HG02970 (cell line): ENCODE measurements around the gene UGT1A6.

Experiments used
- ATAC-seq: cut with Tn5 transposase; IDR thresholded peaks from one replicate; pipeline ENCODE4 v1.9.1; 2021; ENCODE audit warnings: mild to moderate bottlenecking, moderate library complexity, moderate number of reproducible peaks; ENCODE audit not compliant: unreplicated experiment, low FRiP score

The UGT1A6 gene

DNA sequence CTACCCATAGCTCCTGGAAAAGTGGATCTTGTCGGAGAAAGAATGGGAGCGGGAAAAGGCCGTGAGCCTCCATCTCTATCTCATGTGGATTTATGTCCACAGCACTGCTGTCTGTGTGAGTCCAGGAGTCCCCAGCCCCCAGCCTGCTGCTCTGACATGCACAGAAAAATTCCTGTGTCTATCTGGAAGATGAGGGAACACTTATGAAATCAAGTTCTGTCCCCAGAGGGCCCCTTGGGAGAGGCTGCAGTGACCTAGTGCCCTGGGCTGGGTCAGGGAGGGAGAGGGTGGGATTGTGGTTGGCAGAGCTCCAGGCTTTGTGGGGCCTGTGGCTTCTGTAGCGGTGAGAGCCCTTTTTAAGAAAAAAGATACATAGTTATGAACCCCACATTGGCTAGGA is 124.1 kb downstream of the UGT1A6 start:
- ATAC-seq, result no peak

DNA sequence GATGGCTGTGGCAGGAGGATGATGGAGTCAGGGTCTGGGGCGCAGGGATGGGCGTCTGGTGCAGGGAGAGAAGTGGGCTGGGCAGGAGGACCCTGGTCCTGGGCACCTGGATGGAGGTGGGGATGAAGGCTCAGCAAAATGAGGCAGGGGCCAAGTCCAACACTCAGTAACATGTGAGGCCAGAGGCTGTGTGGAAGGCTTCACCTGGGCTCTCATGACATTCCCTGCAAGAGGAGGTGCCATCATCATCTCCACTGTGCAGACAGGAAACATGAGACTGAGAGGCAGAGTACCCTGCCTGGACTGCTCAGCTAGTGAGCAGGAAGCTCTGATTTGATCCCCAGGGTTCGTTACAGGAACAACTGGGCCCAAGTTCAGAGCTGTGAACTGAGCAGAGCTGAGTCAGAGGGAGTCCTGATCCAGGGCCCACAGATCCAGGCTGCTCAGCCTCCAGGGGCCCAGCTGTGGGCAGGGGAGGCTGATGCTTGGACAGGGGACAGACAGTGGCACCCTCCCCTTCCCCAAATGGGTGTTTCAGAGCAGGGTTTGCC is 124.7 kb downstream of the UGT1A6 start:
- ATAC-seq, result no peak

DNA sequence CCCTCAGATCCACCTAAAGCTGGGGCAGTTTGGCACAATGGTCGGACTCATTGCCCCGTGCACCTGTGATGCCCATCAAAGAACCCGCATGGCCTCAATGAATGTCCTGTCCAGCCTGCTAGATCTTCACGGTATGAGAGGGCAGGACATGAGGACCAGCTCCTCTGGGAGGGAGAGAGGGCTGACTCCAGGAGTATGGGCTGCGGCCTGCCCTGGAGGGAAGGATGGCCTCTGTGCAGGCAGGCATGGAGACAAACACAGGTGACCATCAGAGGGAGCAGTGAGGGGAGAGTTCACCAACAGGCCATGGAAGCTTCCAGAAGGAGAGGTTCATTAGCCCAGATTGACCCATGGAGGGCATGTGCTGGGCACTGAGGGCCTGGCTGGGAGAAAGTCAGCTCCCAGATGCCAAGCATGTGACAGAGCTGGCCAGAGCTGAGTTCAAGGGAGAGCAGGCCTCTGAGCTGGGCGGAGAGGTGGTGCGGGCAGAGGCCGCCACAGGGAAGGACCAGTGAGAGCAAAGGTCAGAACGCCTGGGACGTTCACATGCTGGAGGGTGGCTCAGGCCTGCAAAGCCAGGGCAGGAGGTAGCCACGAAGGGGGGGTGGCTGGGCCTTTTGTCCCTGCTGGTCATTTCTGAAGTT is 125.4 kb downstream of the UGT1A6 start:
- ATAC-seq, result no peak

DNA sequence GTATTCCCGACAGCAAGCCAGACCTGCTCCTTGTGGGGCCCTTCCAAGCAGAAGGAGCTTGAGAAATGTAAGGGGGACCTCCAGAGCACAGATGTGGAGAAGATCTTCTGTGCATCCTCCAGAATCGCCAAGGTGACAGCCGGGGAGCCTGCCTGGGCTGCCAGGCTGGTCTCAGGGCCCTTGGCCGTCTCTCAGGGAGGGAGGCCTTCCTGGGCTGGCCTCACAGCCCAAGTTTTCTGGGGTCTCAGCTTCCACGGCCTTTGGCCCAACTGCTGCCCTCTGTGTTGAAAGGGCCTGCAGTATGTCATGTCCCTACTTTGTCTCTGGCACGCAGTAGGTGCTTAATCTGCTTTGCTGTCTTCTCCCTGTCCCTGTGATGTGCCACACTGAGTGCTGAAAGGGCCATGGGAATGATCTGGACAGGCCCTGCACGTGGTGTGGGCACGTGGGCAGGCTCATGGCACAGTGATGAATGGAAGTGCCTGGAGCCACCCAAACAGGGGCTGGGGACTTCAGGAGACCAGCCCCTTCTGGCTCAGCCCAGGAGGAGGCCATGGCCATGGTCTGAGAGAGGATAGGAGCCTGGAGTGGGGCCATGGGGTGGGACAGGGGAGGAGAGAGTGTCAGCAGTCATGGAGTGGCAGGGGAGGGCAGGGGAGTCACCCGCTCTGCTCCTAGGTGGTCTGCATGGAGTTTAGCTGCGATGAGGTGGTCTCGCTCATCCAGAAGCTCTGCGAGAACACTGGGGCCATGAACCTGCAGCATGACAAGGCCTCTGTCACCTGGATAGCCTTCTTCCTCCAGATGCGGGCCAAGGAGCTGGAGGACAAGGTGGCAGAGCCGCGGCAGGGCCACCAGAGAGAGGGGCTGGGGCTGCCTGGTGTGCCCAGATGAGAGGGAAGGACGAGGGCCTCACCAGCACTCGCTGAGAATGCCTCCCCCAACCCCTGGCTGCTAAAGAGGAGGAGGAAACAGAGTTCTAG is 126.2 kb downstream of the UGT1A6 start:
- ATAC-seq, result no peak

GRCh38 chr2:233819884-233820773 is 127.4 kb downstream of the UGT1A6 start:
- ATAC-seq, result no peak

DNA sequence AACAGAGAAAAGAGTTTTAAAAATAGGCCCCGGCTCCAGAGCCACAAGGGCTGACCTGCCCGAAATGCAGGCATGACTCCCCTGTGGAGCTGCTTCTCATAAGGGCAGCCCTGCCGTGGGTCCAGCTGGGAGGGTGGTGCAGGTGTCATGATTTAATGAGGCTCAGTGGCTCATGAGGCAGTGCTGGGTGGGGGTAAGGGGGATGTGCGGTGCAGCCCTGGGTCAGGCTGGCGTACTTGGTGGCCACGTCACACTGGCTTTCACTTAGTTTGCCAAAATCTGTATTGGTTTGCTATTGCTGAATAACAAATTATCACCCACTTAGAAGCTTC is 128.1 kb downstream of the UGT1A6 start:
- no peak for ATAC-seq

GRCh38 chr2:233821196-233821595 is 128.5 kb downstream of the UGT1A6 start:
- ATAC-seq, result no peak

DNA sequence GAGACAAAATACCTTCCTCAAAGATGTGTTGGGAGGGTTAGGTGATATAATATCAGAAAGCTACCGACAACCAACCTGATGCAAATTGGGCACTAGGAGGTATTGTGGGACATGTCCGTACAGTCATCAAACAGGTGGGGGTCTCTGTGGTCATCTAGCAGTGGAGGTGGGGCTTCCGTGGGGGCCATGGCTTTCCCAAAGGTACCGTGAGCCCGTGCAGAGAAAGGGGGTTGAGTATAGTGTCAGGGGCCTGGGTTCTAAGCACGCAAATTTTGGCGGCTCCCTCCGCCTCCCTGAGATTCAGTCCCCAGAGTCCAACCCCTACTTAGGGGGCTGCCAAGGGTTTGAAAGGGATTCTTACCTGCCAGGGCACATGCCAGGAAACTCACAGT is 129.0 kb downstream of the UGT1A6 start:
- ATAC-seq, result no peak

DNA sequence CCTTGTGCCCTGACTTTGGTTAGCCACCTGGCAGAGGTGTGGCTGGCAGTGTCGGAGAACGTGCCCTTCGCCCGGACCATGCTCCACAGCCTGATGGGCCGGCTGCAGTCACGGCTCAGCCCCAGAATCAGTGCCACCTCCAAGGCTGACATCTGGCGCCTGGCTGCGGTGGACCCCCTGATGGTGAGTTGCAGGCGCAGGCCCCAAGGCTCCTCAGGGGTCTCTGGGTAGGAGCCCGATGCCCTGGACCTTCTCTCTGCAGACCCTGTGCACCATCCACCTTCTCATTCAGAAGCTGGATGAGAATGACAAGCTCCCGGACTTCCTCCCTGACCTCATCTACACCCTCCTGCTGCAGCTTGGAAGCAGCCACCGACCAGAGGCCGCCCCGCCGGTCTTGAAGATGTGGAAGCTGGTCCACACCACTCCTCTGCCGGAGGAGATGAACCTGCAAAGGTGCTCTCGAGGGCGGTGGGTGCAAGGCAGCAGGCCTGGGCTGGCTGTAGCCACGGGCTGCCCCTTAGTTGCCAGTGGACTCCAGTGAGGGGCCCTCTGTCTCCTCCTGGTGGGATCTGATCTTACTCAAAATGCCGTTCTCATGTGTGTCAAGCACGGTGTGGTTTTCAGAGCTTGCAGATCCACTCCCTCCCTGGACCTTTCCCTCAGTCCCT is 129.5 kb downstream of the UGT1A6 start:
- no peak for ATAC-seq
